Activated CD4-positive, alpha-beta memory T cell treated with anti-CD3 and anti-CD28 coated beads, Interleukin-2, amount 10 ng/mL, durations not matched to agents 7 days and 5 days (primary cell): Measurements from ENCODE around the gene TPSB2. TPM values are rescaled to one million over a fixed set of nuclear protein-coding genes. Genes with fewer than 3 reads are reported as not detected.
"Not testable (repeated sequence)": the region's sequence is repeated elsewhere in the genome, so short reads cannot be mapped to it uniquely, and the experiment has no call there.

Experiments
- CTCF ChIA-PET: fragments of 350-600 bp; sonication (Branson Sonifier 250); formaldehyde crosslinking; loops from one replicate; lab custom pipeline; 2021; ENCODE audit warnings: antibody characterized with exemption, inconsistent platforms; lab: Charles Lee
- POLR2A ChIA-PET: fragments of 350-600 bp; sonication (Branson Sonifier 250); formaldehyde crosslinking; loops from one replicate; lab custom pipeline; 2021; ENCODE audit warnings: antibody characterized with exemption; lab: Charles Lee
- DNase-seq: peaks from one replicate; pipeline ENCODE4 v3.0.0-alpha.2; 2020
- H3K27ac Mint-ChIP-seq: one replicate; pipeline ENCODE4 v1.8.0; 2021; ENCODE audit warnings: mild to moderate bottlenecking, mixed read lengths
- H3K27me3 Mint-ChIP-seq: one replicate; pipeline ENCODE4 v1.8.0; 2021; ENCODE audit warnings: mixed read lengths
- H3K36me3 Mint-ChIP-seq: one replicate; pipeline ENCODE4 v1.8.0; 2021; ENCODE audit warnings: low read depth, mixed read lengths
- H3K4me1 Mint-ChIP-seq: one replicate; pipeline ENCODE4 v1.8.0; 2021; ENCODE audit warnings: mixed read lengths
- H3K4me3 Mint-ChIP-seq: one replicate; pipeline ENCODE4 v1.8.0; 2021; ENCODE audit warnings: mild to moderate bottlenecking, mixed read lengths
- H3K9me3 Mint-ChIP-seq: one replicate; pipeline ENCODE4 v1.8.0; 2021; ENCODE audit warnings: mixed read lengths
- total RNA-seq, 2 experiments: library from RNA; stranded (reverse); gene quantifications; one replicate each; pipeline ENCODE4 v1.2.3, GENCODE V29; 2021

The TPSB2 gene
- not detected for total RNA-seq

- POLR2A ChIA-PET, DNase-seq, H3K36me3 Mint-ChIP-seq, H3K27me3 Mint-ChIP-seq, H3K9me3 Mint-ChIP-seq, H3K4me3 Mint-ChIP-seq, CTCF ChIA-PET, H3K27ac Mint-ChIP-seq, H3K4me1 Mint-ChIP-seq: not testable (repeated sequence)
Observed at GRCh38 chr16:1230084-1230470, at the start of gene TPSB2. Gene TPSB2, minus strand, starts transcription at chr16:1230184. Its CDS starts 233 bp downstream, at chr16:1229951.

DNA sequence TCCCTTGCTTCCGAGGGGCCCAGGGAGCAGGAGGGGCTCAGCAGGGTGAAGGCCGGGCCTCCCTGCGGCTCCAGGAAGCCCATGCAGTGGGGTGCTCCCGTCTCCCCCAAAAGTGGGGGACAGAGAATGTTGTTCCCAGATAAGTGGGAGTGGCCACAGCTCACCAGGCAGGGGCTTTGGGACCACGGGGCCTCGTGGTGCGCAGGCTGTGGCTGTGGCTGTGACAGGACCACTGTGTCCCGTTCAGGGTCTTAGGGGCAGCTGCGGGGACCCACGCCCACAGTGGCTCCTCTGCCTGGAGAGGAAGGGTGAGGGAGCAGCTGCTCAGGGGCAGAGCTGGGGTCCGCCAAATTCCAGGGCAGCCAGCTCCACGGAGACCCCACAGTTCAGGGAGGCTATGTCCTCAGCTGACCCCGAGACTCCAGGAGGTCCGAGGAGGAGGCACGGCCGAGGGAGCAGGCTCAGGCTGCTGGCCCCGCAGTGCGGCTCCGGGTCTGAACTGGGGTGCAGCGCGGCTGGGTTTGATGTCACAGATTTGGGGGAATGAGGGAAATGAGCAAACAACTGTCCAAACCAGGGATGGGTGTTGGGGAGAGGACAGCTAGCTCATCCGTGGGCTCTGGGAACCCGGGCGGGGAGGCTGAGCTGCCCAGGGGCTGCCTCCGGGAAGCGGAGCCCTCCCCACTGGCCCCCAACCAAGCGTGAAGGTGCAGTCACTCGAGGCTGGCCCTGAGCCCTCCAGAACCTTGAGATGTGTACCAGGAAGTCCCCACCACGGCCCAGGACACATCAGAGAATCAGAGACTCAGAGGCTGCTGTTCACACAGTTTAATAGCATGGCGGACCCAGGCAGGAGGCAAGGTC is 49.3 kb upstream of the TPSB2 start:
- no peak overlapping the region for H3K4me3 Mint-ChIP-seq
- H3K4me1 Mint-ChIP-seq = no peaks in the 10 kb centered on the region
- CTCF ChIA-PET = interaction anchor here (1.0 kb wide), 1 partner anchor 18 kb away, joined by 5 read pairs; no protein-coding TSS in a partner anchor
- POLR2A ChIA-PET = no interaction called here
- DNase-seq = no peak
- H3K27me3 Mint-ChIP-seq = peaks cover 2% of the 10 kb centered on the region
- H3K9me3 Mint-ChIP-seq = no peaks in the 10 kb centered on the region
- H3K27ac Mint-ChIP-seq = no peak overlapping the region
- H3K36me3 Mint-ChIP-seq = no peaks in the 10 kb centered on the region

GRCh38 chr16:1278477-1278876 is 48.5 kb upstream of the TPSB2 start:
- Mint-ChIP-seq H3K9me3 (no peaks in the 10 kb centered on the region), H3K36me3 (no peaks in the 10 kb centered on the region), H3K4me1 (no peaks in the 10 kb centered on the region), H3K27ac (no peak overlapping the region), H3K27me3 (peaks cover 2% of the 10 kb centered on the region), H3K4me3 (no peak overlapping the region)
- POLR2A ChIA-PET = no interaction called here
- CTCF ChIA-PET = interaction anchor here (1.0 kb wide), 1 partner anchor 19 kb away, joined by 5 read pairs; no protein-coding TSS in a partner anchor
- DNase-seq = no peak

- Mint-ChIP-seq H3K27me3 (peaks cover 2% of the 10 kb centered on the region), H3K9me3 (no peaks in the 10 kb centered on the region), H3K27ac (no peak overlapping the region), H3K4me1 (no peaks in the 10 kb centered on the region), H3K36me3 (no peaks in the 10 kb centered on the region), H3K4me3 (no peak overlapping the region)
- no peak for DNase-seq
- ChIA-PET CTCF (no interaction called here), POLR2A (no interaction called here)
Observed at GRCh38 chr16:1277617-1278282, 47.8 kb upstream of the TPSB2 start.

- Mint-ChIP-seq H3K9me3 (no peaks in the 10 kb centered on the region), H3K4me1 (no peaks in the 10 kb centered on the region), H3K36me3 (no peaks in the 10 kb centered on the region), H3K4me3 (no peak overlapping the region), H3K27ac (no peak overlapping the region), H3K27me3 (peaks cover 2% of the 10 kb centered on the region)
- DNase-seq = no peak
- POLR2A ChIA-PET = no interaction called here
- CTCF ChIA-PET = no interaction called here
Observed at GRCh38 chr16:1277151-1277598, 47.2 kb upstream of the TPSB2 start.

- Mint-ChIP-seq H3K27me3 (peaks cover 2% of the 10 kb centered on the region), H3K4me3 (no peak overlapping the region), H3K9me3 (no peaks in the 10 kb centered on the region), H3K4me1 (no peaks in the 10 kb centered on the region), H3K27ac (no peak overlapping the region), H3K36me3 (no peaks in the 10 kb centered on the region)
- CTCF ChIA-PET = no interaction called here
- POLR2A ChIA-PET = no interaction called here
- no peak for DNase-seq
Observed at GRCh38 chr16:1276580-1276878, 46.5 kb upstream of the TPSB2 start.

DNA sequence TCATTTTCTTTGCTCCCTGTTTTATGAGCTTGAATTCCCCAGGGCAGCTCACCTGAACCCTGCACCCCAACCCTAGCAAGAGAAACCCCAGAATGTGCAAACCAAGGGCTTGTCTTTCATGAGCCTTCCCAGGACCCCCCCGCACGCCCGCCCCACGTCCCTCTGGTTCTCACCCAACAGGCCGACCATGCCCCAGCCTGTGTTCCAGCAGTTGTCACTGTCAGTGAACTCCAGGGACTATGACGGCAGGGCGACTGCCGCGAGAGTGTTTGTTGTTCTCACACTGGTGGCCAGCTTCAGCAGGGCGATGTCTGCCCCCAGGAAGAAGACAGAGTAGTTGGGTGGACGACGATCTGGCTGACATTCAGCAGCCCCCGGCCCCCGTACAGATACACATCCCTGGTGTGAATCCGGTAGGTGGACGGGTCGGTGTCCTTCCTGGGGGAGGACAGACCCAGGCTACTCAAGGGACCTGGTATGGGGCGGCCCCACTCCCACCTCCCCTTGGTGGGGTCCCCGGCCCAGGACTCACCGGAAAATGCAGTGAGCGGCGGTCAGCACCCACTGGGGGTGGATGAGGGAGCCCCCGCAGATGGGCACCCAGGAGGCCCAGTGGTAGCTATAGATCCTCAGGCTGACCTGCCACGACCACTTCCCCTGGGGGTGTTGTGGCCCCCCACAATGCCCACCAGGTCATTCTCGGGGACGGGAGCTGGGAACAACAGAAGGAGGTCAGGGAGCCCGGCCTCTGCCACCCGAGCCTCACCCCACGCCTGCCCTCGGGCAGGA is 46.0 kb upstream of the TPSB2 start:
- CTCF ChIA-PET = no interaction called here
- DNase-seq = no peak
- Mint-ChIP-seq H3K4me3 (no peak overlapping the region), H3K27me3 (peaks cover 4% of the 10 kb centered on the region), H3K27ac (no peak overlapping the region), H3K9me3 (no peaks in the 10 kb centered on the region), H3K36me3 (no peaks in the 10 kb centered on the region), H3K4me1 (no peaks in the 10 kb centered on the region)
- POLR2A ChIA-PET = no interaction called here

- H3K4me1 Mint-ChIP-seq = no peaks in the 10 kb centered on the region
- CTCF ChIA-PET = no interaction called here
- no peaks in the 10 kb centered on the region for H3K36me3 Mint-ChIP-seq
- H3K27ac Mint-ChIP-seq = no peak overlapping the region
- H3K27me3 Mint-ChIP-seq = peaks cover 4% of the 10 kb centered on the region
- H3K4me3 Mint-ChIP-seq = no peak overlapping the region
- no peak for DNase-seq
- no peaks in the 10 kb centered on the region for H3K9me3 Mint-ChIP-seq
- POLR2A ChIA-PET = no interaction called here
Observed at GRCh38 chr16:1274767-1275166, 44.8 kb upstream of the TPSB2 start.

DNA sequence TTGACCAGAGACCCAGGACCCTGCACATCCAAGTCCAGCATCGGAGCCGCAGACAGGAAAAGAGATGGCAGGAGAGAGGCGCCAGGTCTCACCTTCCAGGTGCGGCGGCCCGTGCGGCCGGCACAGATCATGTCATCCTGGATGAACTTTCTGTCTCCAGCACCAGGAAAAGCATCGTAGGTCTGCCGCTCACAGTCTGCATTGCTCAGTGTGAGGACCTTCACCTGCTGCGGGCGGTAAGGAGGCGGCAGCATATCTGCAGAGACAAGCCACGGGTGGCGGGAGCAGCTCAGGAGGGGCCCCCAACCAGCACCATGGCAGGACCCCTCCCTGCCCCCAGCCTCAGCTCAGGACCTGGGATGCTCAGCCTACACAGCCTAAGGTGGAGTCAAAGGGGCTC is 43.8 kb upstream of the TPSB2 start:
- ChIA-PET CTCF (no interaction called here), POLR2A (no interaction called here)
- no peak for DNase-seq
- Mint-ChIP-seq H3K27ac (no peak overlapping the region), H3K4me1 (no peaks in the 10 kb centered on the region), H3K9me3 (no peaks in the 10 kb centered on the region), H3K27me3 (peaks cover 4% of the 10 kb centered on the region), H3K36me3 (no peaks in the 10 kb centered on the region), H3K4me3 (no peak overlapping the region)

DNA sequence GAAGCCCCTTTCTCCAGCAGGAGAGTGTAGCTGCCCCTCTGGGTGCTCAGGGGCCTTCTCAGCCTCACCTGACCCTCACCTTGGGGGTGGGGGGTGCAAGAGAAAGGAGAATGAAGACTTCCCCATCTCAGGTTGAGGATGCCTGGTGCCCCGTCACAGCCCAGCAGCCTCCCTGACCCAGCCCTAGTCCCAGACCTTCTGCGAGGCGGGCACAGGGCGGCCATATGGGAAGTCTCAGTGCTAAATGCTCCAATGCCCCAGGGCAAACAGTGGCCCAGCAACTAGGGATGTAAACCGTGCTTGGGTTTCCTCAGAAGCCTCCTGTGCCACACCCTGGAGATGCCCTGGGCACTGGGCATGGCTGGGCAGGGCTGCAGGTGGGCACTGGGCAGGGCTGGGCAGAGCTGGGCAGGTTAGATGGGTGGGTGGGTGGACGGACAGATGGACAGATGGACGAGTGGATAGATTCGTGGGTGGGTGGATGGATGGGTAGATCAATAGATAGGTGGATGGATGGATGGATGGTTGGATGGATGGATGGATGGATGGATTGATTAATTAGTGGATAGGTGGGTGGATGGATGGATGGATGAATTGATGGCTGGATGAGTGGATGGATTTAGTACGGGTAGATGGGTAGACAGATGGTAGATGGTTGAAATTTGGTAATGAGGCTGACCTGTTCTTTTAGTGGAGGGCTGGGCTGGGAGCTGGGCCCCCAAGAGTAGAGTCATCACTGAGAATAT is 42.6 kb upstream of the TPSB2 start:
- Mint-ChIP-seq H3K4me3 (no peak overlapping the region), H3K4me1 (no peaks in the 10 kb centered on the region), H3K27me3 (peaks cover 2% of the 10 kb centered on the region), H3K9me3 (no peaks in the 10 kb centered on the region), H3K36me3 (no peaks in the 10 kb centered on the region), H3K27ac (no peak overlapping the region)
- no peak for DNase-seq
- CTCF ChIA-PET = no interaction called here
- POLR2A ChIA-PET = no interaction called here

GRCh38 chr16:1271724-1272413 is 41.9 kb upstream of the TPSB2 start:
- H3K27me3 Mint-ChIP-seq, POLR2A ChIA-PET, H3K4me3 Mint-ChIP-seq, DNase-seq, H3K36me3 Mint-ChIP-seq, CTCF ChIA-PET, H3K9me3 Mint-ChIP-seq, H3K27ac Mint-ChIP-seq, H3K4me1 Mint-ChIP-seq: not testable (repeated sequence)

GRCh38 chr16:1271380-1271723 is 41.4 kb upstream of the TPSB2 start:
- Mint-ChIP-seq H3K27me3 (peaks cover 1% of the 10 kb centered on the region), H3K36me3 (no peaks in the 10 kb centered on the region), H3K27ac (no peak overlapping the region), H3K9me3 (peaks cover under 1% of the 10 kb centered on the region), H3K4me1 (no peaks in the 10 kb centered on the region), H3K4me3 (no peak overlapping the region)
- no peak for DNase-seq
- ChIA-PET POLR2A (no interaction called here), CTCF (no interaction called here)
